AG09319 (cell line): ENCODE results near the gene AUTS2.

ENCODE experiments used
- DNase-seq: peaks from one replicate; pipeline ENCODE4 v3.0.0-alpha.2; 2010; ENCODE audit warnings: low read depth; ENCODE audit errors: extremely low read depth
- TF ChIP-seq, protein P1 (sequence below): IDR thresholded peaks from 2 replicates; pipeline ENCODE4 v1.5.1; 2011; ENCODE audit warnings: low read depth, mild to moderate bottlenecking, inconsistent platforms, low read length, moderate library complexity

The AUTS2 gene

GRCh38 chr7:70313271-70313670, 715.0 kb downstream of the AUTS2 start:
- TF ChIP-seq, protein P1, sequence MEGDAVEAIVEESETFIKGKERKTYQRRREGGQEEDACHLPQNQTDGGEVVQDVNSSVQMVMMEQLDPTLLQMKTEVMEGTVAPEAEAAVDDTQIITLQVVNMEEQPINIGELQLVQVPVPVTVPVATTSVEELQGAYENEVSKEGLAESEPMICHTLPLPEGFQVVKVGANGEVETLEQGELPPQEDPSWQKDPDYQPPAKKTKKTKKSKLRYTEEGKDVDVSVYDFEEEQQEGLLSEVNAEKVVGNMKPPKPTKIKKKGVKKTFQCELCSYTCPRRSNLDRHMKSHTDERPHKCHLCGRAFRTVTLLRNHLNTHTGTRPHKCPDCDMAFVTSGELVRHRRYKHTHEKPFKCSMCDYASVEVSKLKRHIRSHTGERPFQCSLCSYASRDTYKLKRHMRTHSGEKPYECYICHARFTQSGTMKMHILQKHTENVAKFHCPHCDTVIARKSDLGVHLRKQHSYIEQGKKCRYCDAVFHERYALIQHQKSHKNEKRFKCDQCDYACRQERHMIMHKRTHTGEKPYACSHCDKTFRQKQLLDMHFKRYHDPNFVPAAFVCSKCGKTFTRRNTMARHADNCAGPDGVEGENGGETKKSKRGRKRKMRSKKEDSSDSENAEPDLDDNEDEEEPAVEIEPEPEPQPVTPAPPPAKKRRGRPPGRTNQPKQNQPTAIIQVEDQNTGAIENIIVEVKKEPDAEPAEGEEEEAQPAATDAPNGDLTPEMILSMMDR = no peak
- DNase-seq = no peak

- no peak for DNase-seq
- TF ChIP-seq, protein P1 = no peak
Measured at GRCh38 chr7:70313687-70314086, 715.4 kb downstream of the AUTS2 start.

DNA sequence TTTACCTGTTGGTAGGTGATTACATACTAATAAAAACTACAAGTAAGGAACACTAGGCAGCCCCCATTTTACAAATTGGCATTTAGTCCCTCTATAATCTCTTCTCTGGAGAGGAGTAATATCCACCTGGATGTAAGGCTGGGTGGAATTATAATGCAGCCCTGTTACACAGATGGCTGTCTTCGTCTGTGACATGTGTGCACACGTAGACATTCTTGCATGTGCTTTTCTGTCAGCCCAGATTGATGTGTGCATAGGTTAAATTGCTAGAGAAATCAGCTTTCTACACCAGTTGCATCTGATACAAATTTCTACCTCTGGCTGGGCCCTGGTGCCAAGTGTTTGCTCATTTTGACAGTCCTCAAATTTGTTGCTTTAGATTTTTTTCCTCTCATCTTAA, 715.9 kb downstream of the AUTS2 start:
- TF ChIP-seq, protein P1 = no peak

GRCh38 chr7:70316745-70317144, 718.5 kb downstream of the AUTS2 start:
- DNase-seq = no peak
- TF ChIP-seq, protein P1 = no peak

More for the DNA sequence above, 715.9 kb downstream of the AUTS2 start:
- DNase-seq = no peak

DNA sequence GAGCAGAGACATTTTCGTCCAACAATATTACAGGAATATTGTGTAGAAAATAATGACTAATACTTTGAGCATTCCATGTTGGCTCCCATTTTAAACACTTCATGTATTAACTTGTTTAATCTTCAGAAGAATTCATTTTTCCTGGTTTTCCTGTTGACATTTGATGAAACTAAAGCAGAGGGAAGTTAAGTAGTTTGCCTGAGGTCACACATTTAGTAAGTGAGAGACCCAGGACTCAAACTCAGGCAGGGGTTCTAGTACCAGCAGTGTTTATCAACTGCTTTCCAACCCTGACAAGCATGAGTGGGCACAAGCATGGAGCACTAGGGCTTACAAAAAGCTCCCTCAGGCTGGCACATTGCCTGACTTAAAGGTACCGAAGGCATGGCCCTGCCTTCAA, 719.1 kb downstream of the AUTS2 start:
- TF ChIP-seq, protein P1 = no peak
- no peak for DNase-seq

DNA sequence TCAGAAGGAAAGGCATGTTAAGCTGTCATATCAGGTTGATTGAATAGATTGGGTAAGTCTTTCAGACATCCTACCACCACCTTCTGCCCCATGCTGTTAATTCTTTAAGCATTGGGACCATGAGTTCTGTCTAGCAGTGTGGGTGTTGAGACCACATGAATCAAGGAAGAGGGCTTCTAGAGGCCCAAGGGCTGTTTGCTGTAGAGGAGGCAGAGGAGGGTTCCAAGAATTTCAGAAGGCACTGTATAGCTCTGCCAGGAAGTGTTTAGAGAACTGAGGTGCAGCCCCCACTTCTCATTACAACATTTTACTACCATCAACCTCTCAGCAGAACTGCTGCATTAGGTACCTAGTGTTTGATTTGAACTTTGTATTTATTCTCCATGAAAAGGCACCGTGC, 720.2 kb downstream of the AUTS2 start:
- TF ChIP-seq, protein P1 = no peak
- no peak for DNase-seq

GRCh38 chr7:70319057-70319456, 720.8 kb downstream of the AUTS2 start:
- TF ChIP-seq, protein P1 = no peak
- no peak for DNase-seq
